HepG2 (cell line): ENCODE data around the gene MGST2. TPM values are rescaled to one million over a fixed set of nuclear protein-coding genes. Genes with fewer than 3 reads are reported as not detected.
A peak's percentile ranks its signal among the peaks of the same experiment; 100 is the strongest.

Source experiments
- ATAC-seq: fragments of 200-7000 bp; cut with Tn5 transposase; 3 replicates; pipeline ENCODE4 v1.9.1; 2020; ENCODE audit warnings: mild to moderate bottlenecking, moderate library complexity
- BruUV-seq: library from RNA; stranded (reverse); fragments of 400-500 nt; replicated peaks from 2 replicates; lab custom pipeline; 2021; lab: Mats Ljungman, UMichigan
- CTCF ChIA-PET: fragments of 300-600 bp; formaldehyde crosslinking; extraction: SDS; loops from one replicate; lab custom pipeline; 2021; ENCODE audit warnings: low total read pairs, inconsistent platforms, low intra/inter-chr PET ratio; lab: Yijun Ruan, JAX
- POLR2A ChIA-PET: fragments of 350-600 bp; sonication (Branson Sonifier 250); formaldehyde crosslinking; loops from one replicate; lab custom pipeline; 2020; ENCODE audit warnings: antibody characterized with exemption, inconsistent platforms; lab: Yijun Ruan, JAX
- DNase-seq: peaks from one replicate; pipeline ENCODE4 v3.0.0-alpha.2; 2015; ENCODE audit warnings: low spot score
- FAIRE-seq: peaks from 3 replicates; lab custom pipeline; 2011; peaks lifted over from hg19 to GRCh38; lab: Jason Lieb, UNC
- H2AFZ ChIP-seq: one replicate; pipeline ENCODE4 v1.6.1; 2011; ENCODE audit warnings: low read length, inconsistent platforms
- H3K27ac ChIP-seq: fragments of 300-600 bp; 3 replicates; pipeline ENCODE4 v1.8.0; 2011; ENCODE audit warnings: mixed run types, mild to moderate bottlenecking, mixed read lengths, low read length, inconsistent platforms; ENCODE audit not compliant: insufficient read depth; ENCODE audit errors: extremely low read length
- H3K27me3 ChIP-seq, 2 experiments: fragments of 200-600 bp in 1 of 2; 2 replicates in 1 of 2; 3 replicates in 1 of 2; pipeline versions ENCODE4 v1.6.0 to v1.8.0; 2011; ENCODE audit warnings: low read length in 2 of 2, mild to moderate bottlenecking in 2 of 2, moderate library complexity in 2 of 2, inconsistent platforms in 1 of 2; ENCODE audit not compliant: insufficient read depth in 2 of 2, control insufficient read depth in 1 of 2
- H3K36me3 ChIP-seq, 2 experiments: fragments of 200-600 bp in 1 of 2; replicated peaks in 1 of 2; 2 replicates in 1 of 2; 3 replicates in 1 of 2; pipeline versions ENCODE4 v1.5.1 to v1.8.0; 2011; ENCODE audit warnings: low read length in 2 of 2, inconsistent platforms in 1 of 2; ENCODE audit not compliant: insufficient read depth in 2 of 2, control insufficient read depth in 1 of 2
- H3K4me1 ChIP-seq: 2 replicates; pipeline ENCODE4 v1.5.1; 2012; ENCODE audit warnings: low read length, inconsistent platforms; ENCODE audit not compliant: insufficient read depth
- H3K4me2 ChIP-seq: 2 replicates; pipeline ENCODE4 v1.6.0; 2011; ENCODE audit warnings: low read depth, low read length, inconsistent platforms
- H3K4me3 ChIP-seq, 3 experiments: fragments of 200-600 bp in 1 of 3; sonication (generic), shearing (Covaris generic) in 1 of 3; replicated peaks in 1 of 3; 2 replicates each; pipeline ENCODE4 v1.5.1; 2011 to 2016; ENCODE audit warnings: low read length in 3 of 3, inconsistent platforms in 2 of 3, low read depth in 2 of 3, mild to moderate bottlenecking in 2 of 3, control low read depth in 1 of 3, mixed read lengths in 1 of 3; ENCODE audit not compliant: insufficient read depth in 1 of 3
- H3K79me2 ChIP-seq: one replicate; pipeline ENCODE4 v1.6.1; 2011; ENCODE audit warnings: low read length, inconsistent platforms; ENCODE audit not compliant: insufficient read depth
- H3K9ac ChIP-seq: 2 replicates; pipeline ENCODE4 v1.6.0; 2011; ENCODE audit warnings: mild to moderate bottlenecking, low read depth, low read length, inconsistent platforms; ENCODE audit not compliant: insufficient read depth
- H3K9me3 ChIP-seq: 2 replicates; pipeline ENCODE4 v1.5.1; 2012; ENCODE audit warnings: mild to moderate bottlenecking, low read length
- H4K20me1 ChIP-seq: 2 replicates; pipeline ENCODE4 v1.6.0; 2011; ENCODE audit warnings: inconsistent platforms, mild to moderate bottlenecking, low read length, moderate library complexity; ENCODE audit not compliant: insufficient read depth
- HMGXB4 ChIP-seq, 2 experiments: sonication (generic) in 1 of 2; formaldehyde crosslinking in 1 of 2; IDR thresholded peaks; 2 replicates each; pipeline versions ENCODE4 v1.4.0 to v1.6.1; 2018 to 2020; ENCODE audit warnings: missing genetic modification reagents in 2 of 2, borderline replicate concordance in 1 of 2, low read depth in 1 of 2, mild to moderate bottlenecking in 1 of 2, missing biosample characterization in 1 of 2
- PAWR ChIP-seq: sonication (generic); formaldehyde crosslinking; IDR thresholded peaks from 2 replicates; pipeline ENCODE4 v1.4.0; 2020; ENCODE audit warnings: missing genetic modification reagents, mild to moderate bottlenecking, borderline replicate concordance
- SP4 ChIP-seq: sonication (generic); formaldehyde crosslinking; IDR thresholded peaks from 2 replicates; pipeline ENCODE4 v1.8.1; 2023; ENCODE audit warnings: mild to moderate bottlenecking, missing genetic modification reagents
- TOE1 ChIP-seq: sonication (generic); formaldehyde crosslinking; IDR thresholded peaks from 2 replicates; pipeline ENCODE4 v1.4.0; 2020; ENCODE audit warnings: mild to moderate bottlenecking, missing genetic modification reagents
- ZFP36 ChIP-seq: fragments of 150-350 bp; IDR thresholded peaks from 2 replicates; pipeline ENCODE4 v1.6.1; 2018; ENCODE audit warnings: borderline replicate concordance, low read length, low read depth; ENCODE audit not compliant: partially characterized antibody
- ZFP91 ChIP-seq: sonication (generic); formaldehyde crosslinking; IDR thresholded peaks from 2 replicates; pipeline ENCODE4 v1.9.0; 2022; ENCODE audit warnings: missing genetic modification reagents, mild to moderate bottlenecking, borderline replicate concordance
- ZNF281 ChIP-seq: sonication (generic); formaldehyde crosslinking; IDR thresholded peaks from 2 replicates; pipeline ENCODE4 v1.4.0; 2020; ENCODE audit warnings: missing genetic modification reagents, borderline replicate concordance
- ZNF678 ChIP-seq: sonication (generic); formaldehyde crosslinking; IDR thresholded peaks from 2 replicates; pipeline ENCODE4 v1.4.0; 2020; ENCODE audit warnings: mild to moderate bottlenecking, missing genetic modification reagents
- WGBS: methylation state at CpG from one replicate; pipeline ENCODE4 v1.1.6; 2017; ENCODE audit warnings: low lambda C conversion rate; 5-methylcytosine and 5-hydroxymethylcytosine counted together
- in situ Hi-C: cut with HindIII; loops from 2 replicates; pipeline ENCODE4 v1.10.0; 2017; ENCODE audit warnings: low pct_unique_long_range_greater_than_20kb; ENCODE audit not compliant: extremely low pct_ligation_motif_present
- intact Hi-C: fragments of 100-400 bp; cut with micrococcal nuclease; formaldehyde crosslinking; loops from one replicate; pipeline ENCODE4 v1.10.0; 2022; ENCODE audit not compliant: unreplicated experiment
- polyA plus RNA-seq, 8 experiments: library from polyadenylated mRNA; depleted of rRNA in 3 of 8; stranded (reverse) in 7 of 8; unstranded in 1 of 8; fragments of >200 nt; fragmentation: Illumina TruSeq in 4 of 8; extraction: Trizol in 4 of 8; gene quantifications; 2 replicates each; pipeline versions ENCODE4 v1.2.1 to v1.2.3, GENCODE V29; 2011 to 2016; ENCODE audit warnings: low read depth in 4 of 8, missing spikeins in 1 of 8, mixed read lengths in 1 of 8; ENCODE audit not compliant: insufficient read depth in 1 of 8
- total RNA-seq, 5 experiments: library from RNA; depleted of rRNA; stranded (reverse); fragments of >200 nt; fragmentation: Illumina TruSeq; extraction: Trizol; gene quantifications; 2 replicates each; pipeline ENCODE4 v1.2.3, GENCODE V29; 2016; ENCODE audit warnings: low read depth in 1 of 5
- TF ChIP-seq, protein P1 (sequence below), 2 experiments: IDR thresholded peaks; 2 replicates each; pipeline ENCODE4 v1.6.1; 2011 to 2012; ENCODE audit warnings: low read length in 2 of 2, borderline replicate concordance in 1 of 2, low read depth in 1 of 2, mild to moderate bottlenecking in 1 of 2, moderate library complexity in 1 of 2

Gene MGST2
- total and polyA plus RNA-seq, 2 of the 13 experiments (the other 11 are each of a cell fraction or from before 2014, with no cell fraction given): 205 to 416 TPM

GRCh38 chr4:139719381-139720101 is 53.9 kb downstream of the MGST2 start (continued):
- peak; percentile 20; the same call in 1 of the 2 replicates for TF ChIP-seq ZFP91
- no peak for TF ChIP-seq ZNF678 (CRISPR knock-in tag)
- no peak for TF ChIP-seq PAWR
- no peak for TF ChIP-seq ZFP36
- TF ChIP-seq ZNF281: no peak
- TF ChIP-seq SP4 (CRISPR knock-in tag): no peak
- TF ChIP-seq TOE1: no peak
- TF ChIP-seq, all 625 proteins: peak for 11

DNA sequence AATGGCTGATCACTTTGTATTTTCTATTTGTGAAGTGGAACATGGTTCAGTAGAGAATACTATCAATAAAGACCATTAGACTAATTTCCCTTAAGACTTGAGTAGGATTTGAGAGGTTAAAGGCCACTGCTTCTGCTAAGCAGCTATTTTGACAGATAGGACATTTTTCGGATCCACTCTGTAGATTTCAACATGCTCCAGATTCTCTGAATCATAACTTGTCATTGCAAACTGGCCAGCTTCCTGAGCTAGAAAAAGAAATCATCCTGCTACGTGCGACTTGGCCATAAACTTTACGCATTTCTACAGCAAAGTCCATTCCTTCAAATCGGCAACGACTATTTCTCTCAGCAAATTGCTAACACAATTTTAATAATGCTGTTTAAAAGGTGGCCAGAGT is 55.2 kb downstream of the MGST2 start:
- CTCF ChIA-PET: no interaction called here
- no peak for TF ChIP-seq HMGXB4 (CRISPR knock-in tag; IDR thresholded peaks at IDR 0.05; ENCODE audit: borderline replicate concordance in 1 of 2, low read depth in 1 of 2)
- TF ChIP-seq, protein P1, sequence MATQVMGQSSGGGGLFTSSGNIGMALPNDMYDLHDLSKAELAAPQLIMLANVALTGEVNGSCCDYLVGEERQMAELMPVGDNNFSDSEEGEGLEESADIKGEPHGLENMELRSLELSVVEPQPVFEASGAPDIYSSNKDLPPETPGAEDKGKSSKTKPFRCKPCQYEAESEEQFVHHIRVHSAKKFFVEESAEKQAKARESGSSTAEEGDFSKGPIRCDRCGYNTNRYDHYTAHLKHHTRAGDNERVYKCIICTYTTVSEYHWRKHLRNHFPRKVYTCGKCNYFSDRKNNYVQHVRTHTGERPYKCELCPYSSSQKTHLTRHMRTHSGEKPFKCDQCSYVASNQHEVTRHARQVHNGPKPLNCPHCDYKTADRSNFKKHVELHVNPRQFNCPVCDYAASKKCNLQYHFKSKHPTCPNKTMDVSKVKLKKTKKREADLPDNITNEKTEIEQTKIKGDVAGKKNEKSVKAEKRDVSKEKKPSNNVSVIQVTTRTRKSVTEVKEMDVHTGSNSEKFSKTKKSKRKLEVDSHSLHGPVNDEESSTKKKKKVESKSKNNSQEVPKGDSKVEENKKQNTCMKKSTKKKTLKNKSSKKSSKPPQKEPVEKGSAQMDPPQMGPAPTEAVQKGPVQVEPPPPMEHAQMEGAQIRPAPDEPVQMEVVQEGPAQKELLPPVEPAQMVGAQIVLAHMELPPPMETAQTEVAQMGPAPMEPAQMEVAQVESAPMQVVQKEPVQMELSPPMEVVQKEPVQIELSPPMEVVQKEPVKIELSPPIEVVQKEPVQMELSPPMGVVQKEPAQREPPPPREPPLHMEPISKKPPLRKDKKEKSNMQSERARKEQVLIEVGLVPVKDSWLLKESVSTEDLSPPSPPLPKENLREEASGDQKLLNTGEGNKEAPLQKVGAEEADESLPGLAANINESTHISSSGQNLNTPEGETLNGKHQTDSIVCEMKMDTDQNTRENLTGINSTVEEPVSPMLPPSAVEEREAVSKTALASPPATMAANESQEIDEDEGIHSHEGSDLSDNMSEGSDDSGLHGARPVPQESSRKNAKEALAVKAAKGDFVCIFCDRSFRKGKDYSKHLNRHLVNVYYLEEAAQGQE (IDR thresholded peaks at IDR 0.05; ENCODE audit: borderline replicate concordance in 1 of 2, low read depth in 1 of 2, low read length in 2 of 2): no peak

More for the DNA sequence above, 55.2 kb downstream of the MGST2 start:
- no peak overlapping the region for H3K4me3 ChIP-seq
- H3K9me3 ChIP-seq: no peaks in the 10 kb centered on the region
- H3K36me3 ChIP-seq: peaks cover 9 to 35% of the 10 kb centered on the region in 2 experiments
- in situ Hi-C loops (no loop called here), intact Hi-C loops (no loop called here)
- H2AFZ ChIP-seq: no peak overlapping the region
- ATAC-seq: no peak
- no peaks in the 10 kb centered on the region for H3K79me2 ChIP-seq
- WGBS: 97% methylated on average over 6 of the region's 6 CpGs
- BruUV-seq: no TSS peak
- H3K4me2 ChIP-seq: no peak overlapping the region
- POLR2A ChIA-PET: no interaction called here
- H3K27ac ChIP-seq: no peak overlapping the region
- no peaks in the 10 kb centered on the region for H4K20me1 ChIP-seq
- no peak for FAIRE-seq
- H3K27me3 ChIP-seq: no peaks in the 10 kb centered on the region
- no peaks in the 10 kb centered on the region for H3K4me1 ChIP-seq
- H3K9ac ChIP-seq: no peak overlapping the region
- DNase-seq: no peak
